Measurements from ENCODE around the gene CFD.
"Not testable (repeated sequence)": the region's sequence is repeated elsewhere in the genome, so short reads cannot be mapped to it uniquely, and the experiment has no call there.

The CFD gene

DNA sequence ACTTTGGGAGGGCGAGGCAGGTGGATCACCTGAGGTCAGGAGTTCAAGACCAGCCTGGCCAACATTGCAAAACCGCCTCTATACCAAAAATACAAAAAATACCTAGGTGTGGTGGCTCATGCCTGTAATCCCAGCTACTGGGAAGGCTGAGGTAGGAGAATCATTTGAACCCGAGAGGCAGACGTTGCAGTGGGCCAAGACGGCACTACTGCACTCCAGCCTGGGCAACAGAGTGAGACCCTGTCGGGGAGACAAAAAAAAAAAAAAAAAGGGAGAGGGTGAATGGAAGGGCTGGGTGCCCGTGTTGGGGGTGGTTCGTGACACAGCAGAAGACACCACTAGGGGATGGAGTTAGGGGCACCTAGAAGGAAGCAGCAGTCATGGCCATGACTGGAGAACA, 10.8 kb downstream of the CFD start:
- FAIRE-seq = no peak
- DNase-seq (ENCODE audit: insufficient read length, low spot score) = no peak

DNA sequence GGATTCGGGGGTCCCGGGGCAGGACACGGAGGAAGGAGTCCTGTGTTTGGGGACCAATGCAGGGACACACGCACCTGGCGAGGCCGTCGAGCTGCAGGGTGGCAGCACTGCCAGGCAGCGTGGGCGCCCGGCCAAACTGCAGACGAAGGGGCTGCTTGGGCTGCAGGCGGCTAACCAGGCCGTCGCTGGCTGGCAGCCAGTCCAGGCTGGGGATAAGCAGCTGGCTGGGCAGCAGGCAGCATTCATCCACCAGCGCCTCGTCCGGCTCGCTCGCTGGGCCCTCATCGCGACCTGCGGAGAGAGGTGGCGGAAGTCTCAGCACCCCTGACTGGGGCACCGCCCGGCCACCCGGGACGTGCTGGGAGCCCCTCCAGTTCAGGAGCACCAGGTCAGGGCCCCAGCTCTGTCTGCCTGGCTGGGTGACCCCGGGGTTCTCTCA, 11.5 kb downstream of the CFD start:
- DNase-seq (ENCODE audit: insufficient read length, low spot score) = no peak
- FAIRE-seq = no peak

GRCh38 chr19:871446-872265, 12.2 kb downstream of the CFD start:
- no peak for FAIRE-seq
- no peak for DNase-seq (ENCODE audit: insufficient read length, low spot score)

- DNase-seq (ENCODE audit: insufficient read length, low spot score) = no peak
Observed at GRCh38 chr19:872266-872951, 12.9 kb downstream of the CFD start.

GRCh38 chr19:873084-873483, 13.6 kb downstream of the CFD start:
- FAIRE-seq (no peak), DNase-seq (ENCODE audit: insufficient read length, low spot score) (no peak)

More at GRCh38 chr19:872266-872951, 12.9 kb downstream of the CFD start:
- no peak for FAIRE-seq

GRCh38 chr19:873561-874041, 14.1 kb downstream of the CFD start:
- DNase-seq (ENCODE audit: insufficient read length, low spot score) (no peak), FAIRE-seq (no peak)

DNA sequence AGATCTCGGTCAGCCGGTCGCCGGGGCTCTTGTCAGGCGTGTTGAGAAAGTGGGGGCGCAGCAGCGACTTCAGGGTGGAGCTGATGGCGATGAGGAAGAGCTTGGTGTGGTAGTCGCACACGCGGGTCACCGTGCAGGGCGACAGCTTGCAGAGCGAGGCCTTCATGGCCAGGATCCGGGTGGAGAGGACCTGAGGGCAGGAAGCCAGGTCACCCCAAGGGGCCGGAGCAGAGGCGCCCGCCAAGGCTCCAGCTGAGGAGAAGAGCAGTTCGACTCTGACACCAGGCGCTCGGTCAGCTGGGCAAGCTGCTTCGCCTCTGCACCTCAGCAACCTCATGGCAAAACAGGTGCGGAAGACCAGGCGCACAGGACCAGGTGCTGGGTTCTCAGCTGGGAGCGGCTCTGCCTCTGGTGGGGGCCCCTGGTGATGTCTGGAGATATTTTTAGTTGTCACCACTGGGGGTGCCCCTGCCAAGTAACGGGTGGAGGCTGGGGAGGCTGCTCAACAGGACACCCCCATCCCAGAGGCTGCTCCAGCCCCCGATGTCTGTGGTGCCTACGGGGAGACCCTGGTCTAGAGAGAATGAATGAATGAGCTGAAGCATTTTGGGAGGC, 15.9 kb downstream of the CFD start:
- FAIRE-seq = no peak
- DNase-seq (ENCODE audit: insufficient read length, low spot score) = no peak

- FAIRE-seq (no peak), DNase-seq (ENCODE audit: insufficient read length, low spot score) (no peak)
Observed at GRCh38 chr19:876089-876488, 16.6 kb downstream of the CFD start.

DNA sequence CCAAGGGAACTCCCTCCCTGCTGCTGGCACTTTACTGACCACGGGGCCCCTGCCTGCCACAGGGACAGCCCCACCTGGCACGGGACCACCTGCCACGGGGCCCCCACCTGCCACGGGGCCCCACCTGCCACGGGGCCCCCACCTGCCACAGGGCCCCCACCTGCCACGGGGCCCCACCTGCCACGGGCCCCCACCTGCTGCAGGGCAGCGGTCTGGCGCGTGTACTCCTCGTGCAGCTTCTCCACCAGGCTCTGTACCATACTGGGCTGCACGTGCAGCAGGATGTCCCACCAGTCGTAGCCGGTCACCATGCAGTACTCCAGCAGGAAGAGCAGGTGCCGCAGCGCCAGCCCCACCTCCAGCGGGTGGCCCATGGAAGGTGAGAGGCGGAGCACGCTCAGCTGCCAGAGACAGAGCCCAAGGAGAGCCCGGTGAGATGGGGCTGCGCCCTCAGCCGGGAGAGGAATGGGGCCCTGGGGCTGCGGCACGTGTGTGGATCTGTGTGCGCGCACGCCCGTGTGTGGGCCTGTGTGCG, 17.4 kb downstream of the CFD start:
- FAIRE-seq = no peak

DNA sequence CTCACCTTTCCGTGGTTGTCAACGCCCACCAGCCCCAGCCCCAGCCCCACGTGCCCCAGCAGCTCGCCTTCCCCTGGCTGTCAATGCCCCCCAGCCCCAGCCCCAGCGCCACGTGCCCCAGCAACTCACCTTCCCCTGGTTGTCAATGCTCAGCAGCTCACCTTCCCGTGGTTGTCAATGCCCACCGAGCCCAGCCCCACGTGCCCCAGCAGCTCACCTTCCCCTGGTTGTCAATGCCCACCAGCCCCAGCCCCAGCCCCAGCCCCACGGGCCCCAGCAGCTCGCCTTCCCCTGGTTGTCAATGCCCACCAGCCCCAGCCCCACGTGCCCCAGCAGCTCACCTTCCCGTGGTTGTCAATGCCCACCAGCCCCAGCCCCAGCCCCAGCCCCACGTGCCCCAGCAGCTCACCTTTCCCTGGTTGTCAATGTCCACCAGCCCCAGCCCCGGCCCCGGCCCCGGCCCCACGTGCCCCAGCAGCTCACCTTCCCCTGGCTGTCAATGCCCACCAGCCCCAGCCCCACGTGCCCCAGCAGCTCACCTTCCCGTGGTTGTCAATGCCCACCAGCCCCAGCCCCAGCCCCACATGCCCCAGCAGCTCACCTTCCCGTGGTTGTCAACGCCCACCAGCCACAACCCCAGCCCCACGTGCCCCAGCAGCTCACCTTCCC, 18.7 kb downstream of the CFD start:
- not testable (repeated sequence) for DNase-seq (ENCODE audit: insufficient read length, low spot score)
- FAIRE-seq = peak; percentile 70

More for the DNA sequence above, 17.4 kb downstream of the CFD start:
- no peak for DNase-seq (ENCODE audit: insufficient read length, low spot score)

DNA sequence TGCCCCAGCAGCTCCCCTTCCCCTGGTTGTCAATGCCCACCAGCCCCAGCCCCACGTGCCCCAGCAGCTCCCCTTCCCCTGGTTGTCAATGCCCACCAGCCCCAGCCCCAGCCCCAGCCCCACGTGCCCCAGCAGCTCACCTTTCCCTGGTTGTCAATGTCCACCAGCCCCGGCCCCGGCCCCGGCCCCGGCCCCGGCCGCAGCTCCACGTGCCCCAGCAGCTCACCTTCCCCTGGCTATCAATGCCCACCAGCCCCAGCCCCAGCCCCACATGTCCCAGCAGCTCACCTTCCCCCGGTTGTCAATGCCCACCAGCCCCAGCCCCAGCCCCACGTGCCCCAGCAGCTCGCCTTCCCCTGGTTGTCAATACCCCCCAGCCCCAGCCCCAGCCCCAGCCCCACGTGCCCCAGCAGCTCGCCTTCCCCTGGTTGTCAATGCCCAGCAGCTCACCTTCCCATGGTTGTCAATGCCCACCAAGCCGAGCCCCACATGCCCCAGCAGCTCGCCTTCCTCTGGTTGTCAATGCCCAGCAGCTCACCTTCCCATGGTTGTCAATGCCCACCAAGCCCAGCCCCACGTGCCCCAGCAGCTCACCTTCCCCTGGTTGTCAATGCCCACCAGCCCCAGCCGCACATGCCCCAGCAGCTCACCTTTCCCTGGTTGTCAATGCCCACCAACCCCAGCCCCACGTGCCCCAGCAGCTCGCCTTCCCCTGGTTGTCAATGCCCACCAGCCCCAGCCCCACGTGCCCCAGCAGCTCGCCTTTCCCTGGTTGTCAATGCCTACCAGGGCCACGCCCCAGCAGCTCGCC, 19.5 kb downstream of the CFD start:
- not testable (repeated sequence) for DNase-seq (ENCODE audit: insufficient read length, low spot score); FAIRE-seq

GRCh38 chr19:879711-880438, 20.4 kb downstream of the CFD start:
- no peak for DNase-seq (ENCODE audit: insufficient read length, low spot score)
- FAIRE-seq = peak; percentile 33

- FAIRE-seq (no peak), DNase-seq (ENCODE audit: insufficient read length, low spot score) (no peak)
Observed at GRCh38 chr19:881385-882071, 22.1 kb downstream of the CFD start.

- FAIRE-seq (no peak), DNase-seq (ENCODE audit: insufficient read length, low spot score) (no peak)
Observed at GRCh38 chr19:882871-883497, 23.5 kb downstream of the CFD start.

DNA sequence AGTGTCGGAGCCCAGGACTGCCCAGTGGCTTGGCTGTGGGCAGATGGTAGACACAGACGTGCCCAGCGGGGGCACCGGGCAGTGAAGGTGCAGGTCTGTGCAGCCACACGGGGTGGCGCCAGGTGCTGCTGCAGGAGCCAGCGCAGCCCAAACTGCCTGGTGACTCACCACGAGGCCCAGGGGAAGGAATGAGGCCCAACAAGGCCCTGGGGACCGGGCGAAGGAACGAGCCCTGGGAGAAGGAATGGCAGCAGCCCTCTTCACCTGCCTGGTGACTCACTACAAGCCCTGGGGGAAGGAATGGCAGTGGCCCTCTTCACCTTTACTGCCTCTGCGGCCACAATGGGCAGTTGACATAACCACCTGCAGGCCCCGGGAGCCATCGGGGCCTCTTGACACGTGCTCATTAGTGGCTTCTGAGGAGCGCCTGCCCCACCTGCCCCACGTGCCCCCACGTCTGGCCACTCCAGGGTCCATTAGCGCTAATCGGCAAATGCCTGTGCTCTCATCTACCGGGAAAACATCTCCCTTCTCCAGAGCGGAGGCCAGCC, 24.3 kb downstream of the CFD start:
- DNase-seq (ENCODE audit: insufficient read length, low spot score) = no peak

DNA sequence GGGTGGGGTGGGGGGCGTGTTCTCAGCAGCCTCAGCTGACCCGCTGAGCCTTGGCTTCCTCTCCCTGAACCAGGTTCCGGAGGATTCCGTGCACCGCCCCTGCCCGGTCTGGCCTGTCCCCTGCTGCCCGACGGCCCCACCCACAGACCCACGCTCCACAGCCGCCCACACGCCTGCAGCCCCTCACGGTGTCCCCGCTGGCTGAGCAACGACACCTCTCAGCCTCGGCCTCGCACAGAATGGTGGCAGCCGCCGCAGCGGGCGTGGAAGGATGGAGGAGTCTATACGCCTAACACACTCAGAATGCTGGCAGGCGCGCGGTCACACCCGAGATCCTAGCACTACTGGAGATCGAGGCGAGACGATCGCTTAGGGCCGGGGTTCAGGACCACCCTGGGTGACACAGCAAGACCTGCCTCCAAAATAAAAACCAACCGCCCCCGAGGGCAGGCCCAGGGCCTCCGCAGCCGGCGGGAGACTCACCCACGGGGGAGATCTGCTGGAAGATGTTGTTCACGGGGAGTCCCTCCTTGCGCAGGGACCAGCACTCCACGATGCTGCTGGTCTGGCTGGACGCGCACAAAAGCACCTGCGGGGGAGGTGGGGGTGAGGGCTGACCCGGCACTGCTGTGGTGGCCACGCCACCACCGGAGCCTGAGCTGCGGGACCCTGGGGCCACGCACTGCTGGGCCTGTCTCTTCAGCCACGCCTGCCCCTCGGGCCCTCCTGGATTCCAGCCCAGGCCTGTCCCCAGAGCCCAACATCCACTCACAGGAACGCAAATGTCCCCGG, 25.2 kb downstream of the CFD start:
- no peak for FAIRE-seq

More for the DNA sequence above, 24.3 kb downstream of the CFD start:
- no peak for FAIRE-seq

More for the DNA sequence above, 25.2 kb downstream of the CFD start:
- no peak for DNase-seq (ENCODE audit: insufficient read length, low spot score)

Data from HTR-8/SVneo (cell line).